Caco-2 (cell line): ENCODE measurements around the gene KIAA0753. TPM values are rescaled to one million over a fixed set of nuclear protein-coding genes. Genes with fewer than 3 reads are reported as not detected.

Experiments
- BruUV-seq: library from RNA; stranded (reverse); fragments of 400-500 nt; replicated peaks from 2 replicates; lab custom pipeline; 2021; lab: Mats Ljungman, UMichigan
- CTCF ChIA-PET: fragments of 300-600 bp; sonication (Branson Sonifier 250); formaldehyde crosslinking; loops from one replicate; lab custom pipeline; 2022; ENCODE audit warnings: antibody characterized with exemption; lab: Charles Lee
- POLR2A ChIA-PET: fragments of 300-600 bp; sonication (Branson Sonifier 250); formaldehyde crosslinking; loops from one replicate; lab custom pipeline; 2022; ENCODE audit warnings: antibody characterized with exemption; lab: Charles Lee
- DNase-seq, 2 experiments: peaks; one replicate each; pipeline versions ENCODE4 v3.0.0 to v3.0.0-alpha.2; 2020 to 2022
- H3K27me3 ChIP-seq: replicated peaks from 2 replicates; pipeline ENCODE4 v1.6.0; 2011; ENCODE audit warnings: low read length; ENCODE audit not compliant: control insufficient read depth, insufficient read depth
- H3K36me3 ChIP-seq: 2 replicates; pipeline ENCODE4 v1.5.1; 2011; ENCODE audit warnings: low read length; ENCODE audit not compliant: control insufficient read depth, insufficient read depth
- H3K4me1 ChIP-seq: fragments of 250-450 bp; sonication (Bioruptor Pico); 2 replicates; pipeline ENCODE4 v1.5.1; 2020; ENCODE audit warnings: mild to moderate bottlenecking
- H3K4me3 ChIP-seq: 2 replicates; pipeline ENCODE4 v1.5.1; 2011; ENCODE audit warnings: low read depth, mild to moderate bottlenecking, control low read depth, low read length
- H3K9me3 ChIP-seq: fragments of 250-450 bp; sonication (Bioruptor Pico); 2 replicates; pipeline ENCODE4 v1.5.1; 2020; ENCODE audit warnings: mild to moderate bottlenecking, moderate library complexity
- H3K27ac Mint-ChIP-seq: one replicate; pipeline ENCODE4 v1.8.0; 2022; ENCODE audit warnings: mixed read lengths; ENCODE audit not compliant: unreplicated experiment
- H3K27me3 Mint-ChIP-seq: one replicate; pipeline ENCODE4 v1.8.0; 2022; ENCODE audit warnings: mixed read lengths; ENCODE audit not compliant: insufficient read depth, unreplicated experiment
- H3K36me3 Mint-ChIP-seq: one replicate; pipeline ENCODE4 v1.8.0; 2022; ENCODE audit warnings: mild to moderate bottlenecking, mixed read lengths; ENCODE audit not compliant: insufficient read depth, unreplicated experiment
- H3K4me1 Mint-ChIP-seq: one replicate; pipeline ENCODE4 v1.8.0; 2022; ENCODE audit warnings: low read depth, mixed read lengths; ENCODE audit not compliant: unreplicated experiment
- H3K4me3 Mint-ChIP-seq: one replicate; pipeline ENCODE4 v1.8.0; 2022; ENCODE audit warnings: mild to moderate bottlenecking, moderate library complexity, mixed read lengths; ENCODE audit not compliant: unreplicated experiment
- H3K9me3 Mint-ChIP-seq: one replicate; pipeline ENCODE4 v1.8.0; 2022; ENCODE audit warnings: mixed read lengths; ENCODE audit not compliant: unreplicated experiment
- intact Hi-C: fragments of 100-400 bp; cut with micrococcal nuclease; formaldehyde crosslinking; loops from one replicate; pipeline ENCODE4 v1.10.0; 2022; ENCODE audit not compliant: unreplicated experiment
- total RNA-seq: library from RNA; stranded (reverse); gene quantifications from 2 replicates; pipeline ENCODE4 v1.2.3, GENCODE V29; 2022
- TF ChIP-seq, protein P1 (sequence below), 2 experiments: fragments of 200-600 bp in 1 of 2; IDR thresholded peaks; 1 replicate in 1 of 2; 2 replicates in 1 of 2; pipeline versions ENCODE4 v1.5.1 to v1.8.0; 2011 to 2022; ENCODE audit warnings: antibody characterized with exemption in 1 of 2, control low read depth in 1 of 2, inconsistent platforms in 1 of 2, low read depth in 1 of 2, low read length in 1 of 2, mild to moderate bottlenecking in 1 of 2, moderate library complexity in 1 of 2; ENCODE audit not compliant: insufficient read depth in 1 of 2, severe bottlenecking in 1 of 2, unreplicated experiment in 1 of 2

The KIAA0753 gene
- total RNA-seq, 1 experiment from 2014 or later, result 7.7 TPM

GRCh38 chr17:6670571-6670970 is 30.1 kb upstream of the KIAA0753 start:
- H3K36me3 Mint-ChIP-seq, result no peaks in the 10 kb centered on the region
- H3K4me3 ChIP-seq, result no peak overlapping the region
- no TSS peak for BruUV-seq
- H3K27ac Mint-ChIP-seq, result no peak overlapping the region
- intact Hi-C loops, result no loop called here
- no peaks in the 10 kb centered on the region for H3K27me3 Mint-ChIP-seq
- no peaks in the 10 kb centered on the region for H3K36me3 ChIP-seq
- DNase-seq, result no peak
- no peaks in the 10 kb centered on the region for H3K4me1 Mint-ChIP-seq
- H3K9me3 ChIP-seq, result no peaks in the 10 kb centered on the region
- no peaks in the 10 kb centered on the region for H3K9me3 Mint-ChIP-seq
- TF ChIP-seq, protein P1, sequence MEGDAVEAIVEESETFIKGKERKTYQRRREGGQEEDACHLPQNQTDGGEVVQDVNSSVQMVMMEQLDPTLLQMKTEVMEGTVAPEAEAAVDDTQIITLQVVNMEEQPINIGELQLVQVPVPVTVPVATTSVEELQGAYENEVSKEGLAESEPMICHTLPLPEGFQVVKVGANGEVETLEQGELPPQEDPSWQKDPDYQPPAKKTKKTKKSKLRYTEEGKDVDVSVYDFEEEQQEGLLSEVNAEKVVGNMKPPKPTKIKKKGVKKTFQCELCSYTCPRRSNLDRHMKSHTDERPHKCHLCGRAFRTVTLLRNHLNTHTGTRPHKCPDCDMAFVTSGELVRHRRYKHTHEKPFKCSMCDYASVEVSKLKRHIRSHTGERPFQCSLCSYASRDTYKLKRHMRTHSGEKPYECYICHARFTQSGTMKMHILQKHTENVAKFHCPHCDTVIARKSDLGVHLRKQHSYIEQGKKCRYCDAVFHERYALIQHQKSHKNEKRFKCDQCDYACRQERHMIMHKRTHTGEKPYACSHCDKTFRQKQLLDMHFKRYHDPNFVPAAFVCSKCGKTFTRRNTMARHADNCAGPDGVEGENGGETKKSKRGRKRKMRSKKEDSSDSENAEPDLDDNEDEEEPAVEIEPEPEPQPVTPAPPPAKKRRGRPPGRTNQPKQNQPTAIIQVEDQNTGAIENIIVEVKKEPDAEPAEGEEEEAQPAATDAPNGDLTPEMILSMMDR (IDR thresholded peaks at IDR 0.05; ENCODE audit: insufficient read depth in 1 of 2, low read depth in 1 of 2, low read length in 1 of 2, severe bottlenecking in 1 of 2, unreplicated experiment in 1 of 2), result no peak
- H3K27me3 ChIP-seq, result no peaks in the 10 kb centered on the region
- CTCF ChIA-PET, result no interaction called here
- POLR2A ChIA-PET, result no interaction called here
- no peak overlapping the region for H3K4me3 Mint-ChIP-seq
- no peaks in the 10 kb centered on the region for H3K4me1 ChIP-seq

DNA sequence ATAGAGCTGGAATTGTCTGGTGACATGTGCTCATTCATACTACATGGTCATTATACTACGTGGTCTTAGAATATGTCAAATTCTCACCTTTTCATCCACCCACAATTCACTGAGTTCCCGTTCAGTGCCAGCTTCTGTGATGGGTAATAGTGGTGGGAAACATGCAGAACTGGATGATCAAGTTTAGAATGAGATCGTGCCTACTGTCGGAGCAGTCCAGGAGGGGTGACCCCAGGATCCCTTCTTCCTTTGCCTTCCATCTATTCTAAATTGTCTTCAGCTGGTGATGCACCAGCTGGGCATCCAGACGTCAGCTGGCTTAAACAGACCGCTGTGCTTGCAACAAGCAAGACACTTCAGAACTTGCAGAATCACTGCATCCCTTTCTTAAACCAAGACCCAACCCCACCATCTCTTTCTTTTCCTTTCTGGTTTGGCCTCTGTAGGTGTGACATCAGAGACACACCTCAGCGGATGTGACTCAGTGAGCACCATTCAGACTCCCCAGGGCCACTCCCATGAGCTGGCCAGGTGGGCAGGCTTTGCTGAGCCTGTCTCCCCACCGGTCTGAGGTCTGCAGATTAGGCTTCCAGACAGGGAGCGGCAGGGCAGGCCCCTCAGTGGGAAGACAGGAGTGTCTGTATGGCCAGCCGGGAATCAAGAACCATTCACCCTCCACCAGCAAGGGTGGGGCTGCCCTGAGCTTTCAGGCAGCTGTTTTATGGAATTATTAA is 29.1 kb upstream of the KIAA0753 start:
- Mint-ChIP-seq H3K4me1 (no peaks in the 10 kb centered on the region), H3K36me3 (no peaks in the 10 kb centered on the region), H3K9me3 (no peaks in the 10 kb centered on the region), H3K4me3 (no peak overlapping the region), H3K27ac (no peak overlapping the region), H3K27me3 (no peaks in the 10 kb centered on the region)
- ChIA-PET POLR2A (no interaction called here), CTCF (no interaction called here)
- H3K27me3 ChIP-seq, result no peaks in the 10 kb centered on the region
- BruUV-seq, result no TSS peak
- intact Hi-C loops, result loop anchor here (5.0 to 10.0 kb wide), 2 partner anchors 43 to 335 kb away; partner anchors contain the start of gene SLC13A5
- H3K4me1 ChIP-seq, result no peaks in the 10 kb centered on the region
- no peak for DNase-seq
- TF ChIP-seq, protein P1 (IDR thresholded peaks at IDR 0.05; ENCODE audit: insufficient read depth in 1 of 2, low read depth in 1 of 2, low read length in 1 of 2, severe bottlenecking in 1 of 2, unreplicated experiment in 1 of 2), result no peak
- no peaks in the 10 kb centered on the region for H3K9me3 ChIP-seq
- H3K36me3 ChIP-seq, result no peaks in the 10 kb centered on the region
- H3K4me3 ChIP-seq, result no peak overlapping the region

- intact Hi-C loops, result loop anchor here (5.0 to 10.0 kb wide), 2 partner anchors 43 to 336 kb away; partner anchors contain the start of gene SLC13A5
- ChIA-PET CTCF (no interaction called here), POLR2A (no interaction called here)
- H3K36me3 ChIP-seq, result no peaks in the 10 kb centered on the region
- H3K4me1 ChIP-seq, result no peaks in the 10 kb centered on the region
- no peak overlapping the region for H3K27ac Mint-ChIP-seq
- no peaks in the 10 kb centered on the region for H3K9me3 Mint-ChIP-seq
- H3K4me1 Mint-ChIP-seq, result no peaks in the 10 kb centered on the region
- H3K9me3 ChIP-seq, result no peaks in the 10 kb centered on the region
- H3K27me3 ChIP-seq, result no peaks in the 10 kb centered on the region
- TF ChIP-seq, protein P1 (IDR thresholded peaks at IDR 0.05; ENCODE audit: insufficient read depth in 1 of 2, low read depth in 1 of 2, low read length in 1 of 2, severe bottlenecking in 1 of 2, unreplicated experiment in 1 of 2), result no peak
- BruUV-seq, result no TSS peak
- no peaks in the 10 kb centered on the region for H3K27me3 Mint-ChIP-seq
- no peaks in the 10 kb centered on the region for H3K36me3 Mint-ChIP-seq
- H3K4me3 Mint-ChIP-seq, result no peak overlapping the region
- no peak for DNase-seq
- H3K4me3 ChIP-seq, result no peak overlapping the region
Observed at GRCh38 chr17:6668727-6669425, 28.4 kb upstream of the KIAA0753 start.
